ENCODE data around the gene PLA2G2D. TPM values are rescaled to one million over a fixed set of nuclear protein-coding genes. Genes with fewer than 3 reads are reported as not detected.
"Not testable (repeated sequence)": the region's sequence is repeated elsewhere in the genome, so short reads cannot be mapped to it uniquely, and the experiment has no call there.

The PLA2G2D gene
- total RNA-seq, 1 donor from 2014 or later = not detected

GRCh38 chr1:20143734-20144565 is 24.6 kb upstream of the PLA2G2D start:
- no peak for DNase-seq (ENCODE audit: low spot score)
- no peak for ATAC-seq

DNA sequence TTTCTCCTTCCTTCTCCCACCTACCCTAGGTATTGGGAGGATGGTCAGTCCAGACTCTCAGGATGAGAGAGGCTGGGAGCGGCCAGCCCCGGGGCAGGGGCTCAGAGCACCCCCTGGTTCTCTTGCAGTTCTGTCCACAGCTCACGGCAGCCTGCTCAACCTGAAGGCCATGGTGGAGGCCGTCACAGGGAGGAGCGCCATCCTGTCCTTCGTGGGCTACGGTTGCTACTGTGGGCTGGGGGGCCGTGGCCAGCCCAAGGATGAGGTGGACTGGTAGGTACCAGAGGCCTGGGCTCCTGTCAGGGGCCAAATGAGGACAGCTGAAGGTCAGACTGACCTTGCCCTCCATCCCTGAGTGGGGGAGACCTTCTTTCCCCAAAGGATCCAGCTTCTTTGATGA is 24.0 kb upstream of the PLA2G2D start:
- ATAC-seq (no peak), DNase-seq (ENCODE audit: low spot score) (no peak)

- ATAC-seq (no peak), DNase-seq (ENCODE audit: low spot score) (no peak)
Measured at GRCh38 chr1:20142001-20142710, 22.8 kb upstream of the PLA2G2D start.

DNA sequence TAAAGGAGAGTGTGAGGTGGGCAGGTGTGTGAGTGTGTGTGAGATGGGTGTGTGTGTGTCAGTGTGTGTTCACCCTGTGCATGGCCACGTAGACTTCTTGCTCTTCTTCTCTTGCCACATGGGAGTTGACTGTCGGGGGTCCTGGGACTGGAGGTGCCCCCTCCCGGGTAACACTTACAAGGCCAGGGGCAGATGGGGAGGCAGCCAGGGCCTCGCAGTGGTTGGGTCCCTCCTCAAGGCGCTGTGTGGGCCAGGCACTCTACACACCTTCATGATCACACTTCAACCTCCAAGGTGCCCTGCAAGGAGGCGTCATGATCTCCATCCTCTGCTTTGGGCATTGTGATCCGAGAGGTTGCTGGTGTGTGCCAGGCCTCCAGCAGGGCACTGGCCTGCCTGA is 22.1 kb upstream of the PLA2G2D start:
- DNase-seq (ENCODE audit: low spot score) (no peak), ATAC-seq (no peak)

- ATAC-seq (no peak), DNase-seq (ENCODE audit: low spot score) (no peak)
Measured at GRCh38 chr1:20141001-20141400, 21.7 kb upstream of the PLA2G2D start.

GRCh38 chr1:20139776-20140612 is 20.7 kb upstream of the PLA2G2D start:
- ATAC-seq (no peak), DNase-seq (ENCODE audit: low spot score) (no peak)

DNA sequence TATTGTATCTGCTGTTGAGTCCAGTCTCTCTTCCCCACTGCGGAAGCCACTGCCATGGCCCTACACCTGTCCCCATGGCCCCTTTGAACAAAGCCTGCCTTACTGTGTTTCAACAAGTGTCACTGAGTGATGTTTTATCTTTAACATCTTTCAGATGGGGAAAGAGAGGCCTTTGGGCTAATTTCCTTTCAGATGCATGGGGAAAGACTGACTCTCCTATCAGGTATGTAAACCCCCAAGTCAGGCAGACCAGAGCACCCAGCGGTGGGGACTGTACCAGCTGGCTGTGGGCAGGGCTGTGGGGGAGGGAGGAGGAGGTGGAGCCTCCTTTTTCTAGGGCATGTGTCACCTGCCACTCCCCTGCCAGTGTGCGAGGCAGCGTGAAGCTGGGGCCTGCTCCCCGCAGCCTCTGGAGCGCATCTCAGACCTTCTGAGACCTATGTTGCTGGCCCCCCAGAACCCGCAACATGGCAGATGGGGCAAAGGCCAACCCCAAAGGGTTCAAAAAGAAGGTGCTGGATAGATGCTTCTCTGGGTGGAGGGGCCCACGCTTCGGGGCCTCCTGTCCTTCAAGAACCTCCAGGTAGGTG is 19.7 kb upstream of the PLA2G2D start, which contains the start of gene PLA2G2F:
TSS of gene PLA2G2F (plus strand) at position 363 of the 590 bp plus-strand sequence. CDS start at position 468, 105 bp downstream.
- ATAC-seq (no peak), DNase-seq (ENCODE audit: low spot score) (no peak)

DNA sequence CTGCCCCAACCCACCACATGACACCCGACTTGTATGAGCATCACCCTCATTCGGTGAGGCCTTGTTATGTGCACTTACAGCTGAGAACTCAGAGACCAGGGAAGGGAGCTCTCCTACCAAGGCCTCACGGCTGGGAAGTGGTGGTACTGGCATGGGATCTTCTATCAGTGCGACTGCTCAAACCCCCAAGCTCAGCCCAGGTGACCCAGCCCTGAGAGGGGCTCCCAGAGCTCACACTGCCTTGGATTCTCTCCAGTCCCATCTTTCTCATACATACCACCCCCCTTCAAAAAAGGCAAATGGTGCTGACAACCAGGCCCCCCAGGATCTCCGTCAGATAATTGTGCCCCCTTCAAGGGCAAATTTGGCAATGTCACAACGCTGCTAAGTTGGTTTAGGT is 19.0 kb upstream of the PLA2G2D start:
- ATAC-seq = no peak
- DNase-seq (ENCODE audit: low spot score) = no peak

DNA sequence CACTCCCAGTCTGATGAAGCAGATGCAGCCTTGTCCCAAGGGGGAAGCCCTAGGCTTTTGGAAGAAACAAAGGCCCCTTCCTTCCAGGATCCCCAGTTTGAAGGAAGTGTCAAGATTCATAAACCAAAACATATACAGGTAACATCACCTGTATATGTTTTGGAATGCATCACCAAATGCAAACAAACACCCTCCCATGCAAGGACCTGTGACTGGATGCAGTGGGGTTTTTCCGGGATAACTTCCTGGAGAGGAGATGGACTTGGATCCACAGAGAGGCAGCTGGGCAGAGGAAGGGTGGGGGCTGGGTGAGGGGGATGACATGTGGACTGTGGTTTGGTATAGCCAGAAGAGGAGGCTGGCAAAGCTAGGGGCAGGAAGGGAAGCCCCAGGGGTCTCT is 18.3 kb upstream of the PLA2G2D start:
- DNase-seq (ENCODE audit: low spot score) (no peak), ATAC-seq (no peak)

DNA sequence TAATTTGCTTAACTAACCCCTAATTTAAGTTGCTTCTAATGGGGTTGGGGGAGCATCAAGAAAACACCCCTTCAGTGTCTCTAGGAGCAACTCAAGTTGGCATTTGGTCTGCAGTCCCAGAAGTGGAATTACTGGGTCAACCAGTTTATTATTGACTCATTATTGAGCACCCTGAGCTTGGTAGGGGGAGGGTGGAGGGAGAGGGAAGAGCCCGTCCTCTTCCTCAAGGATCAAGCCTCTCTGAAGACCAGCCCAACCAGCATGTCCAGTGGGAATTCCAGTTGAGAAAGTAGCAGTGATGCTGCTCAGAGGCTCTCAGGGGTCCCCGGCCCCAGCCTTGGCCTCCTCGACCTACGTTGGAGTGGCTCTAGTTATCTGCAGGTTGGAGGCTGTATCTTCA is 17.7 kb upstream of the PLA2G2D start:
- no peak for ATAC-seq
- no peak for DNase-seq (ENCODE audit: low spot score)

GRCh38 chr1:20136249-20136648 is 16.9 kb upstream of the PLA2G2D start:
- no peak for DNase-seq (ENCODE audit: low spot score)
- no peak for ATAC-seq

- no peak for ATAC-seq
- no peak for DNase-seq (ENCODE audit: low spot score)
Measured at GRCh38 chr1:20134995-20135394, 15.7 kb upstream of the PLA2G2D start.

- DNase-seq (ENCODE audit: low spot score); ATAC-seq: not testable (repeated sequence)
Measured at GRCh38 chr1:20130518-20130917, 11.2 kb upstream of the PLA2G2D start.

DNA sequence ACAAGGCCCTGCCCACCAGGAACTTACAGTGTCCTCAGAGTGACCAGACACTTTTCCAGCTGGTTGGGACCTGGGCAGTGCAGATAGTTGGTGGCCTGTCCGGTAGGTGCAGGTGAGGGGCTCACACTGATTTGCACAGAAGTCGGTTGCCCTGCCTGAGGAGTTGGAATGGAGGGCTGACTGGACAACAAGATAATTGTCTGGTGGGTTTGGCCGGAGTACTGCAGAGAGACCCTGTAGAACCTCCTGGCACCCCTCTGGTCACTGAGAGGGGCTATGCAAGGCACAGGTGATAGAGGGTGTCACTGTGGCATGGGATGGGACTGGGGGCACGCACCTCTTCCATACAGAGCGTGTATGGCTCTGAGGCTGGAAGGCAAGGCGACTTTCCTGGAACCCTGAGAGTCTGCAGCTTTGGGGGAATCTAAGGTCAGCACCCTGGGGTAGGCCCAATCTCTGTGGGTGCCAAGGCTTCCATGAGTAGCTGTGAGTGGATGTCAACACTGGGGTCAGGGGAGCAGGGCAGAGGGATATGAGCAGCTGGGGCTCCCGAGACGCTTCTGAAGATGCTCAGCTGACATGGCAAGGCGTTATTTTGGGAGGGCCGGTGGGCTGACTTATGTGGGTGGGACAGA is 7.6 kb upstream of the PLA2G2D start:
- DNase-seq (ENCODE audit: low spot score) (no peak), ATAC-seq (no peak)

DNA sequence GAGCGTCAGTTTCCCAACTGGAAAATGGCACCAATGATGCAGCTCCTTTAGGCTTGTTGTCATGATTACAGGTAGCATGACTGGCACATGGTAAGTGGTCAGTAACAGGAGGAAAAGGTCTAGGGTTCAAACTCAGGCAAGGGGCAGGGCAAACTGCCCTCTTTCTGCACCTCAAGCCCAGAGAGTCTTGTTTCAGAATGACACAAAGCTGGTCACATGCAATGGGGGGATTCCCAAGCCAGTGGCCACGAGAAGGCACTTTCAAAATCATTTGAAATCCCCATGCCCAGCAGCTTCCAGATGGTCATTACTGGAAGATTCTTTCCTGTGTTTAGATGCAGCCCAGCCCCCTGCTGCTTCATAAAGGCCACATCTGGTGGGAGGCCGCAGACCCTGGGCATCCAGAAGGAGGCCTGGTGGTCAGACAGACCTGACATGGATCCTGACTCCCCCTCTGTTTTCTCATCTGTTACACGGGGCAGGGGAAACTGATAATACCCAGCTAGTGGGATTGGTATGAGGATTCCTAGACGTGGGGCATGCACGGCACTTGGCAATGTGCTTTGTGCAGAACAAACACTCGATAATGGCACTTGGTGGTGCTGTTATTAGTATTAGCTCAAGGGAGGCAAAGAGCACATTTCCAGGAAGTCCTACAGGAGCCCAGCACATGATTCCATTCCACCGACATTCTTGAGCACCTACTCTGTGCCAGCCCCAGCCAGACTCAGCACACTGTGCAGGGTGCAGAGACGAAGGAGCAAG is 6.9 kb upstream of the PLA2G2D start:
- DNase-seq (ENCODE audit: low spot score) (no peak), ATAC-seq (no peak)

DNA sequence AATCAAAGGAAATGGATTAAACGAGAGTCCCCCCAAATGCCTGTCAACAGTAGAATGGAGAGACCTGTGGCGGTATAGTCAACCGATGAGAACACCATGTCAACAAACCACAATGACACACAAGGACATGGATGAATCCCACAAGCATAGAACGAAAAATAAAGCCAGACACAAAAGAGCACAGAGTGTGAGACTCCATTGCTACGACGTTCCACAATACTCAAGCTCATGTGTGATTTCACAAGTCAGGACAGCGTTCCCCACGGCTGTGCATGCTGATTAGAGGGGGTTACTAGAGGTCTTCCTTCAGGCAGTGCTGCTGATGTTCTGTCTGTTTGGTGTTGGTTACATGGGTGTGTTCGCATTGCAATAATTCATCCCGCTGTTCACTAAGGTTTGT is 5.8 kb upstream of the PLA2G2D start:
- ATAC-seq = peak; percentile 26

GRCh38 chr1:20124456-20125057 is 5.2 kb upstream of the PLA2G2D start:
- DNase-seq (ENCODE audit: low spot score) (no peak), ATAC-seq (peak; percentile 26)

More for the DNA sequence above, 5.8 kb upstream of the PLA2G2D start:
- DNase-seq (ENCODE audit: low spot score) = no peak

DNA sequence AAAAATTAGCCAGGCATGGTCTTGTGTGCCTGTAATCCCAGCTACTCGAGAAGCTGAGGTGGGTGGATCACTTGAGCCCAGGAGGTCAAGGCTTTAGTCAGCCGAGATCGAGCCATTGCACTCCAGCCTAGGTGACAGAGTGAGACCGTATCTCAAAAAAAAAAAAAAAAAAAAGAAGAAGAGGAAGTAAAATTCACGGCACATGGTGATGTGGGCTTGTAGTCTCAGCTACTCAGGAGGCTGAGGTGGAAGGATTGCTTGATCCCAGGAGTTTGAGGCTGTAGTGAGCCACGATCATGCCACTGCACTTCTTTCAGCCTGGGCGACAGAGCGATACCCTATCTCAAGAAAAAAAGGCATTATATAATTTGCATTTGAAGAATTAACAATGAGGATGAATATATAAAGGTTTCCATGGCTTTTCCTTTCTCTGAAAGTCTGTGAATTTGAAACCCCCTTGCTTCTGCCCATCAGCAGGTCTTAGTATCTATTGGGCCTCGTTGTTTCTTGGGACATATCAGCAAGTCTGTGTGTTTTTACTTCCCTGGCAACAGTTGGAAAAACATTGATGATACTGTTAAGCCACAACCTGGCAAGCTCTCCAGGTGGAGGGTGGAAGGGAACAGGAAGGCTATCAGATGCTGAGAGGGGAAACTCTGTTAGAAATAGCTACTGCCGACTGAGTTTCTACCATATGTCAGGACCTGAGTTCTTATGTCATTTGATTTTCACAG is 4.6 kb upstream of the PLA2G2D start:
- no peak for ATAC-seq
- no peak for DNase-seq (ENCODE audit: low spot score)

DNA sequence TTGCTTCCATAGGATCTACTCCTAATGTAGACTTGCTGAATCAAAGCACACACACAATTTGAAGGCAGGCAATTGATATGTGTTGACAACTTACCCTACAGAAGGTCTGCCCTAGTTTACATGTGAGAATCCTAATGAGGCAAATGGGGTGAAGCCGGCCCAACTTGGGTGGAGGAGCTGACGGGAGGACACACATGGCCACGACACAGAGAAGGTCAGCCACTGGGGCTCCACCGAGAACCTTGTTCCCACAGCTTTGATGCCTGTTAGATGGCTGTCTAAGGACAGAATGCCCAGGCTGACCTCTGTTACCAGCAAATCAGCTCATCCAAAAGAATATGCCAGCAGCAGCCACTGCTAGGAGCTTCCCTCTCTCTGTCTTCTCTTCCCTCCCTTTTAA is 1.5 kb upstream of the PLA2G2D start:
- no peak for DNase-seq (ENCODE audit: low spot score)
- no peak for ATAC-seq
